Liver (tissue), 3 donors: ENCODE data around the gene RAPH1.

Source experiments
- GABPA ChIP-seq, 2 donors: IDR thresholded peaks in 1 of 2; conservative IDR thresholded peaks in 1 of 2; 2 replicates each; pipeline ENCODE4 v1.6.1; 2016; ENCODE audit warnings: antibody characterized with exemption in 2 of 2, mild to moderate bottlenecking in 1 of 2, moderate library complexity in 1 of 2
- TF ChIP-seq, protein P1 (sequence below): fragments of 150-350 bp; IDR thresholded peaks from 2 replicates; pipeline ENCODE4 v1.5.1; 2017; ENCODE audit warnings: improper control_type of control experiment, low read depth, low read length; ENCODE audit not compliant: missing input control
- donor health status: healthy.
- donor health status: healthy.

DNA sequence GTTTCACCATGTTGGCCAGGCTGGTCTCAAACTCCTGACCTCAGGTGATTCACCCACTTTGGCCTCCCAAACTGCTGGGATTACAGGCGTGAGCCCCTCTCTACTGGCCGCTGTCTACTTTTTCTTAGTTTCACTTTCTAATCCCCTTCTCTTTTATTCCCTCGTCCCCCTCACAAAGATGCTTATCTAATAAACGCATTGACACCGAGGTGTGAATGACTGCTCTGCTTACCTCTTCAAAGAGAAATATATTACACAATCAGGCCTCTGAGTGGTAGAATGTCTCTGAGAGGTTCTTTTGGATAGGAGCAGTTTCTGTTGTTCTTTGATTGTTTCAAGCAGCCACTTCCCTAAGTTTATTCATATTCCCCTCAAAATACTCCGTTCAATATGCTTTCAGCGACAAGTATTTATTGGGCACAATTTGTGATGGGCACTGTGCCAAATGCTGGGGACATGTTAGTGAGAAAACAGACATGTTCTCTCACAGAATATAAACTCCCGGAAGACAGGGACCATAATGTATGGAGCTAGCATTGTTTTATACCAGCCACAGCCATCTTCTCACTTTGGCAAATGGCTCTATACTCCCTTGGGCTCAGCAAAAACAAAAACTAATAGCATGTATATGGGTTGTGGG lies 34.7 kb upstream of the RAPH1 start:
- TF ChIP-seq, protein P1, sequence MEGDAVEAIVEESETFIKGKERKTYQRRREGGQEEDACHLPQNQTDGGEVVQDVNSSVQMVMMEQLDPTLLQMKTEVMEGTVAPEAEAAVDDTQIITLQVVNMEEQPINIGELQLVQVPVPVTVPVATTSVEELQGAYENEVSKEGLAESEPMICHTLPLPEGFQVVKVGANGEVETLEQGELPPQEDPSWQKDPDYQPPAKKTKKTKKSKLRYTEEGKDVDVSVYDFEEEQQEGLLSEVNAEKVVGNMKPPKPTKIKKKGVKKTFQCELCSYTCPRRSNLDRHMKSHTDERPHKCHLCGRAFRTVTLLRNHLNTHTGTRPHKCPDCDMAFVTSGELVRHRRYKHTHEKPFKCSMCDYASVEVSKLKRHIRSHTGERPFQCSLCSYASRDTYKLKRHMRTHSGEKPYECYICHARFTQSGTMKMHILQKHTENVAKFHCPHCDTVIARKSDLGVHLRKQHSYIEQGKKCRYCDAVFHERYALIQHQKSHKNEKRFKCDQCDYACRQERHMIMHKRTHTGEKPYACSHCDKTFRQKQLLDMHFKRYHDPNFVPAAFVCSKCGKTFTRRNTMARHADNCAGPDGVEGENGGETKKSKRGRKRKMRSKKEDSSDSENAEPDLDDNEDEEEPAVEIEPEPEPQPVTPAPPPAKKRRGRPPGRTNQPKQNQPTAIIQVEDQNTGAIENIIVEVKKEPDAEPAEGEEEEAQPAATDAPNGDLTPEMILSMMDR: no peak
- TF ChIP-seq GABPA (IDR thresholded peaks at IDR 0.05 in 1 of 2, conservative IDR thresholded peaks at IDR 0.05 in 1 of 2): no peak
